GM21825 (cell line): ENCODE data around the gene CPM.

Source experiments
- ATAC-seq: cut with Tn5 transposase; IDR thresholded peaks from one replicate; pipeline ENCODE4 v1.9.1; 2021; ENCODE audit warnings: mild to moderate bottlenecking, moderate library complexity; ENCODE audit not compliant: unreplicated experiment

The CPM gene

DNA sequence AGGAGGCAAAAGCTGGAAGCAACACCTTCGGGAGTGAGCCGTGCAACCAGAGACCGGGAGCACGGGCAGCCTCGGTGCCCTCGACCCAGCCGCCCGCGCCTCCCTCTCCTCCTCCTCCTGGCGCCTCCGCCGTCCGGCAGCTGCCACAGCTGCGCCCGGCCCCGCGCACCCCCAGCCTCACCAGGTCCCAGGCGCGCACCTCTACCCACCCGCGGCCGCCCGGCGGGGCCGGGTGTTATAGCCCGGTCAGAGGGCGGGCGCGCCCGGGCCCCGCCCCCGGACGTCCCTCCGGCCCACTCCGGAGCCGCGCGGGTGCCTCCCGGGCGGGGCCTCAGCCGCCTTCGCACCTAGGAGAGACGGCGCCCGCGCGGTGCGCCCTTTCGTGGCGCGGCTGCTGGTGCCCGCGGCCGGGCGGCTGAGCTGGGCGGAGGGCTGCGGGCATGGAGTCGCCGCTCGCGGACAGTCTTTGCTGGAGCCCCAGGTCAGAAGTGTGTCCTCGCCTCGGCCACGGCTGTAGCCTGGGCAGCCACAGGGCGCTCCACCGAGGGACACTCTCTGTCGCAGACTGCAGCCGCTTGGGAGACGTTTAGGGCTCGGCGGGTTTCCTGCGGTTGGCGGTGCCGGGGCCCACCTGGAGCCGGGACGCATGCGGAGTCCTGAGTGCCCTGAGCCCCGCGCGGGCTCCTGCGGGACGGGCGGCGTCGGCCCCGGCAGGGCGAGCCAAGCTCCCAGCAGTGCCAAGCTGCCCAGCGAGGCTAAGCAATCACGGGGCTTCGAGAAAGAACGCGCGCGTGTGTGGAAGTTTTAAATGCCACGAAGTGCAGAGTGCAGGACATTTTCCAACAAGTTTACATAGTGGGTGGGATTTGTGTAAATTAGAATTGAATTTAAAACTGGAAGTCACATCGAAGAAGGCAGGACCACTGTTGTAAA lies at the start of gene CPM:
TSS of gene CPM (minus strand) at position 211 of the 933 bp plus-strand sequence. CDS start 334 bp downstream, outside the sequence.
- ATAC-seq, result peak; percentile 97

DNA sequence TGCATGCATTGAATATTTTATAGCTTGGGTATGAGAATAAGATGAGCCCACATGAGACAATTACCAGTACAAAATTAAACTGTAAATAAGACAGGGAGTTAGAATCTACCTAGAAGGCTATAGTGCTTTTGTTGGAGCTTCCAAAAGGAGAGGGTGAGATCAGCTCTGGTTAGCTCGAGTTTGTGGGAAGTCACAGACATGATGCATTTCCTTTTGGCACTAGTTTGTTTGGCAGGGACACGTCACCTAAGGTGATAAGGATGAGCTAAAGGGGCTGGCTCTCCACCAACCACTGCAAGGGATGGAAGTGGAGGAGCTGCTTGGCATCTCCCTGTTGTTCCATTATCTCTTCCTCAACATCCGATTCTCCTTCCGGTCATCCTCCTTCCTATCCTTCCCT lies 48.5 kb upstream of the CPM start:
- ATAC-seq, result no peak

DNA sequence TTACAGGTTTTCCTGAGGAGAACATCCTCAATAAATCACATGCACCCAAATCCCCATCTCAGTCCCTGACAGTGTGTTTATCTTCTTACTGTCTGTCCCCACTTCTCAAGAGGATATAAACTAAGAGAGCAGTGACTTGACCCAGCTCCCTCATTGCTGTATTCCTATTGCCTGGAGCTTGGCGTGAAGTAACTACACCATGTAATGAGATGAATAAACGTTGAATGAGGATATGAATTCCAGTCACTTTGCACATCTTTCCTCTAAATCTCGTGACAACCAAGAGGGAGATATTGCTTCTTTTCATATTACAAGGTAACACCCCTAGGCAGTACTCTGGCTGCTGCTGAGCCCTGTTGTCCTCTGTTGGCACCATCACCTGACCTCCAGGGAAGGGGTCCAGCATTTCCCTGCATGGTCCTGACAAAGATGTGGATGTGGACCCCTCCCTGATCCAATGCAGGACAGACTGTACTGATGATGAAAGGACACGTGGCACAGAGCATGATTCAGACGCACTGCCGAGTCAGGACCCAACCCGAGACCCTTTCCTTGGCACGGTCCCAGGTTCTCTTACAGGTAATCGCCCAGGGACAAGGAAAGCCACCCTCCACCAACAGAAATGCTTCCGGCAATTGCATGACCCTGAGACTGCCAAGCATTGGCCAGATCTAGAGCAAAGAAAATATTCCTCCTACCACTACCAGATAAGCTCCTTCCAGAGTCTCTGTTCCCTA lies 47.7 kb upstream of the CPM start:
- ATAC-seq, result no peak

GRCh38 chr12:68978678-68979077 lies 45.7 kb upstream of the CPM start:
- ATAC-seq, result no peak

DNA sequence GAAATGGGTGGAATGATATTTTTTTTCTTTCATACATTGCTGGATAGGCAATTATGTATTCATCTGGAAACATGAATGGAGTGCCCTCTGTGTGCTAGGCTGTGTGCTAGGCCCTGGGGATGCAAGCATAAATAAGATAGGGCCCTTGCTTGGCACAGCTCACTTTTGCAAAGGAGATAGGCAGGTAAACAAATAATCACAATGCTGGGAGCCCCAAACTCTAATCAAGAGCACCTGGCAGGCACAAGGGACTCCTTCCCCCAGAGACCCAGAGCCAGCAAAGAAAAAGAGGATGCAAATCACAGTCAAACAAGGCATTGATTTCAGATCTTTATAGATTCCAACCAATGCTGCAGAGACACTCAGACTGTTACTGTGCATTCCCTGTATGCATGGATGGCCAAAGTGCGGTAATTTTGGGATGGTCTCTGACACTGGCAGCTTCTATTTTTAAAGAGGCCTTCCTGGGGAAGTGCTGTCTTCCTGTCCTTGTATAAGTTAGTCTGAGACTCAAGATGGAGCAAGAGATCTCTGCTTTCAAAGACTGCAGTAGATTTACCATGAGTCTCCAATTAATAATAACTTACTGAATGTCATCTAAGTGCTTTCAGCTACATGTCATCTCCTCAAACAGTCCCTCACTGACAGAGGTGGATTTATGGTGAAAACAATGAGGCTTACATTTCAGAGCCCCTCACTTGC lies 45.1 kb upstream of the CPM start:
- no peak for ATAC-seq

DNA sequence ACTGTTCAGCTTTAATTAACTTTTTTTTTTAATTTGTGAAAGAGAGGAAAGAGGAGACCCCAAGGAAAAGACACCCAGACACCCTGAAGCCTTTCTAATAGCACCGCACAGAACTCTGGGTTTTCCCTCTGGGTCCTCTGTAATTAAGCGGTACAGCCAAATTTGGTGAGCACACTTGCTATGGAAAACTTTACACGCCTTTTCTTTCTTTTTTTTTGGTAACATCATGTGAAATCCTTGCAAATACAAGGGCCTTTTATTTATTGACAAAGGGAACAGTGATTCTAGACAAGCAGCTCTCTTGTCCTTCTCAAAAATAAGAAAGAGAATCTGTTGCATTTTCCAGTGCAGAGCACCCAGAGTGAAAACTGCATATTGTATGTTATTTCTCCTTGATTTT lies 44.4 kb upstream of the CPM start:
- ATAC-seq, result no peak

DNA sequence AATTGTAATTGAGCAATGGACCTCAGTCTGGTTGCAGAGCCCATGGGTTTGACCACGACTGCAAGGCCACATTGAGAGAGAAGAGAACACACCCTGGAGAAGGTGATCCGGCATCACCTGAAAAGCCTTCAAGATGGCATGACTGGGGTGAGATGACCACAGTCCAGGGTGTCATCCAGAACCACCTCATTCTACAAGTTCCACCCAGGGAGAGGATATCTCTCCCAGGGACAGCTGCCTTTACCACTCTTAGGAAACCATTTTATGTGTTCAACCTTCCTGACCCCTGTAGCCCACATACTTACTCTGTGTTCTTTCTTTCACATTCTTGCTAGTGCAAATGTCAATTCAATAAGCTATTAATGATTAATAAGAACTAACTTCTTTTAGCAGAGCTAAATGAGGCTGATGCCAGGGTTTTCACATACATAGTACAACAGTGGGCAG lies 43.4 kb upstream of the CPM start:
- no peak for ATAC-seq

DNA sequence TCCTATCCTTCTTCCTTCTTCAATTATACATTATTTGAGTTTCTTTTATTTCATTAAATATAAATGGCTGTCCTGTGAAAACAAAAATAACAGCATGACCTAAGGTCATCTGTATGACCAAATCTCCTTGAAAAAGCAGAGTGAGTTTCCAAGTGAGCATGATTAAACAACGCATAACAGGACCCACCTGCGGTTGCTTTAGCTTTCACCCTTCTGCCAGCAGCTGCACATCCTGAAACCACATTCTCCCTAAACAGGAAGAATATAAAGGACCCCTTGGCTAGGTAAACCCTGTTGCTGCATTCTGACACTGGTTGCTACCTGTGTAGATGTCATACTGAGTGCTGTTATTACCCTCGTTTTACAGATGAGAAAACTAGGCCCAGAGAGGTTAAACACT lies 42.8 kb upstream of the CPM start:
- ATAC-seq, result no peak

DNA sequence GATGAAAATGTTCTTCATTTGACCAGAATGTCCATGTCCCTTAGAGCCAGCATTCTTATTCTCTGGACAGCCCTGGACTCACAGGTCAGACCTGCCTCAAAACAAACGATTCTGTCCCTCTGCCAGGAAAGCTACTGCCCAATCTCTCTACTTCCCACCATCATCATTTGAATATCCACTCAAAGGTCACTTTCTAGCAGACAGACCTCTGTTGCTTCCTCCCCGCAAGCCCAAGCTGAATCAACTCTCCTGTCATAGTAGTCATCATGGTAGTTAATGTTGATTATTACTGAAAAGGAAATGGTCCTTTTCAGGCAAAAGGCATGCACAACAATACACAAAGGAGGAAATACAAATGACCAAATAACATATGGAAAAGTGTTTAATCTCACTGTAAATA lies 39.6 kb upstream of the CPM start:
- no peak for ATAC-seq

- no peak for ATAC-seq
These were observed 38.4 kb upstream of the CPM start for GRCh38 chr12:68971404-68971803.

- ATAC-seq, result no peak
These were observed 38.0 kb upstream of the CPM start for GRCh38 chr12:68970951-68971350.

- ATAC-seq, result no peak
These were observed 37.3 kb upstream of the CPM start for GRCh38 chr12:68970306-68970705.

GRCh38 chr12:68967046-68967445 lies 34.1 kb upstream of the CPM start:
- ATAC-seq, result no peak

DNA sequence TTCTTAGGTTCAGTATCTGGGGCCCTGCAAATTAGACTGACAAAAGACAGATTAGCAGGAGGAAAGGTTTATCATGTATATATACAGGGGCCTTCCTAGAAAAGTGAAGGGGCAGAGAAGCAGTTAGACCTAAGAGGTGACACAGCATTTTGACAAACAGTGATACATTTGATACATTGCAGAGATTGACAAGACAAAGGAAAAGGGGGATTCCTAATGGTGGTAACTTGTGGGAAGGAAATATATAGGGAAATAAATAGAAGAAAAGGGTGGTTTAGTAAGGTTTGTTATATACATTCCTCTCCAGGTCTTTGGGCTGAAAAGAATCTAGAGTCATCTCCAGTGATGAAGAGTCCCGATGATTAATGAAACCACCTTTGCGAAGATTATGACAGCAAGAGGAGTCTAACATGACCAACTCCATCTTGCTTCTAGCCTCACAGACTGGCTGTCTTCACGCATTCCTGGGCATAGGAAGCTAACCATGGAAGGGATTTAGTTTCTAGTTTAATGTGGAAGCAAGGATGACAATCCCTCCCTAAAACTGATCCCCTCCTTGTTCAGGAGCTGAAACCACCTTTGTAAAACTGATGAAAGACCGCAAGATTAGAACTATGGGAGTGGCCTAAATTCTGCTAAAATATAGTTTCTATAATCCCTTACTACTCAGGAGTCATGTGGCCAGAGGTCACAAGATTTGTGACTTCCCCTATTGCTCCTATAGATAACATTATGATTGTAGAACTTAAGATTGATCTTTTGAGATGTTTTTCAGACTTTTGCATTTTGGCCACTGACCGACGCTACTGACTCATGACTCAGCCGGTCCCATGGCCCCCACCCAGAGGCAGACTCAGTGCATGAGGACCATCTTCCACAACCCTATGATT lies 31.1 kb upstream of the CPM start:
- ATAC-seq, result no peak

DNA sequence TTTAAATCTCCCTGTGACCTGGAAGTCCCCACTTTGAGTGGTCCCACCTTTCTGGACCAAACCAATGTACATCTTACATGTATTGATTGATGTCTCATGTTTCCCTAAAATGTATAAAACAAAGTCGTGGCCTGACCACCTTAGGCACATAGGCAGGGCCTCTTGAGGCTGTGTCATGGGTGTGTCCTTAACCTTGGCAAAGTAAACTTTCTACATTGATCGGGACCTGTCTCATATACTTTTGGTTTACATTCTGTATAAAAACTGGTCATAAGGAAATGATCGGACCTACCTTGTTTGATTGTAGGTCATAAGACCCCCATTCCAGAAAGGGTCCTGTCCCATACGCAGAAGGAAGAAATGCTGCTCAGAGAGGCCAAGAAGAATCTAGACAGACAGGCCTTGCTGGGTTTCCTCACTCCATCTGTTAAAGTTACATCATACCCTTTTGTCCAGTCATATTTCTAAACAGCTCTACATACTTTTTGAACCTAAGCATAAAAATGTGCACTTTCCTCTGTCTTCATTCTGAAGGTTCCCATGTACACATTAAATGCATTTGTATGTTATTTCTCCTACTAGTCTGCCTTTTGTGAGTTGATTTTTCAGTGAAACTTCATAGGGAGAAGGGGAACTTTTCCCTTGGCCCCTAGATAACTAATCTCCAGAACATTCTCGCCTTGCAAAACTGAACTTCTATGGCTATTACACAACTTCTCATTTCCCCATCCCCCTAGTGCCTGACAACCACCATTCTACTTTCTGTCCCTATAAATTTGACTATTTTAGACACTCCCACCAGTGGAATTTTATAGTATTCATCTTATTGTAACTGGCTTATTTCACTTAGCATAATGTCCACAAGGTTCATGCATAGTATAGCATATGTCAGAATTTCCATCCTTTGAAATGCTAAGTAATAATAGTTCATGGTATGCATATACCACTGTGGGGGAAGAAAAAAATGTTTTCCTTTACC lies 30.2 kb upstream of the CPM start:
- ATAC-seq, result no peak

- ATAC-seq, result no peak
These were observed 27.0 kb upstream of the CPM start for GRCh38 chr12:68959891-68960464.

DNA sequence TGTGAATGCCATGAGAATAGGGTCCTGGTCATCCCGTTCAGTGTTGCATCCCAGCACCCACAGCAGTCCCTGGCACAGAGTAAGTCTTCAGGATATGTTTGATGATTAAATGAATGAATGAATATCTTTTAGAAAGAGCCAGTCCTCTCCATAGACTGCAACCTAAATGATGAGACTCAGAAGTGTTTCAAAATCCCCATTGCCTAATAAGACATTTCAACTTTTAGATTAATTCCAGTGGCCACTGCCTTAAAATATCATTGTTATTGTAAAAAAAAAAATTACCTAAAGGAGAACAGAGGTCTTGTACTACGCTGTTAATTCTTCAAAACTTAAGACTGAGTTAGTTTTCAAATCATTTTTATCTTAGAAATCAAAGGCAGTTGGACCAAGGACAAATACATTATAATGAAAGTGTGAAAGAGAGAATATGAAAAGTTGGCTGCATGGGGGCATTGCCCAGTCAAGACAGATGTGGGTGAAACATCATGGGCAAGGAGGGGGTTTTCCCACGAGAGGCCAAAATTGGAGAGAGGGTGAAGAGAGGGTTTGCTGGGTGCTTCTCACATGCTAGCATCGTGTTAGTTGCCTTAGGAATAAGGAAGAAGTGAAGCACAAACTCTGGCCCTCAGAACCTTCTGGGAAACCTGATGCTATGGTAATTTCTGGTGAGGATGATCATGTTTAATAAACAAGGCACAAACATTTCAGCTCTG lies 26.3 kb upstream of the CPM start:
- no peak for ATAC-seq

DNA sequence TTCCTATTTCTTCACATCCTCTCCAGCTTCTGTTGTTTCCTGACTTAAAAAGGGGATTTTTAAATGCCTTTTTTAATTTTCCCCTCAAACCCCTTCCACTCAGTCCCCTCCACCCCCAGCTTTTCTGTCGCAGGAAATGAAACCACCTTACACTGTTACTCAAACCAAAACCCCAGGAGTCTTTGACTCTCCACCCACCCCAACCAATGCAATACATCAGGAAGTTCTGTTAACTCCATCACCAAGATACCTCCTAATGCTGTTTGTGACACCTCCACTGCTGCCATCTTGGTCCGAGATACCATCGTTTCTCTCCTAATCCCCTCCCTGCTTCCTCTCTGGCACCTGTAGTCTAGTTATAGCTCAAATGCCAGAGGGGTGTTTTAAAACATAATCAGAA lies 25.4 kb upstream of the CPM start:
- ATAC-seq, result peak; percentile 96
